ENCODE data around the gene URB2. TPM values are rescaled to one million over a fixed set of nuclear protein-coding genes. Genes with fewer than 3 reads are reported as not detected.

Gene URB2
- total and polyA plus RNA-seq, 2 of the 13 experiments (the other 11 are each of a cell fraction or from before 2014, with no cell fraction given) = 4.0 to 17.6 TPM

GRCh38 chr1:229625071-229625914, 754 bp upstream of the URB2 start (continued):
- TF ChIP-seq ZNF3 (CRISPR knock-in tag; IDR thresholded peaks at IDR 0.05) (no peak), HDAC6 (IDR thresholded peaks at IDR 0.05; ENCODE audit: low read depth, low read length) (no peak), STAG1 (CRISPR knock-in tag; IDR thresholded peaks at IDR 0.05) (no peak), TBP (CRISPR knock-in tag; IDR thresholded peaks at IDR 0.05) (no peak), KDM5B (CRISPR knock-in tag; IDR thresholded peaks at IDR 0.05; ENCODE audit: borderline replicate concordance) (peak; percentile 54), ZNF235 (CRISPR knock-in tag; IDR thresholded peaks at IDR 0.05; ENCODE audit: borderline replicate concordance) (no peak), SAFB2 (CRISPR knock-in tag; IDR thresholded peaks at IDR 0.05; ENCODE audit: borderline replicate concordance, low read depth) (no peak), ZNF451 (CRISPR knock-in tag; IDR thresholded peaks at IDR 0.05) (no peak), FOSL1 (CRISPR knock-in tag; IDR thresholded peaks at IDR 0.05; ENCODE audit: borderline replicate concordance) (no peak), ZNF256 (CRISPR knock-in tag; conservative IDR thresholded peaks at IDR 0.05) (no peak), PHF5A (CRISPR knock-in tag; IDR thresholded peaks at IDR 0.05; ENCODE audit: low read depth, unreplicated experiment) (no peak), RNF2 (conservative IDR thresholded peaks at IDR 0.05; ENCODE audit: low read depth) (no peak), FLYWCH1 (CRISPR knock-in tag; IDR thresholded peaks at IDR 0.05) (no peak), ZBTB1 (CRISPR knock-in tag; IDR thresholded peaks at IDR 0.05; ENCODE audit: borderline replicate concordance) (no peak), ZNF253 (CRISPR knock-in tag; IDR thresholded peaks at IDR 0.05; ENCODE audit: borderline replicate concordance) (no peak), JUND (CRISPR knock-in tag; IDR thresholded peaks at IDR 0.05) (no peak), THAP8 (CRISPR knock-in tag; IDR thresholded peaks at IDR 0.05; ENCODE audit: borderline replicate concordance) (no peak), ZNF784 (CRISPR knock-in tag; IDR thresholded peaks at IDR 0.05; ENCODE audit: borderline replicate concordance) (no peak), TARDBP (CRISPR knock-in tag; IDR thresholded peaks at IDR 0.05) (no peak), ZNF776 (CRISPR knock-in tag; IDR thresholded peaks at IDR 0.05) (no peak), ZBTB7A (CRISPR knock-in tag; IDR thresholded peaks at IDR 0.05) (no peak), SRSF4 (IDR thresholded peaks at IDR 0.05; ENCODE audit: low read depth, low read length, poor library complexity, severe bottlenecking) (no peak), POGZ (CRISPR knock-in tag; IDR thresholded peaks at IDR 0.05) (no peak), ZNF230 (CRISPR knock-in tag; IDR thresholded peaks at IDR 0.05) (no peak), ZNF20 (CRISPR knock-in tag; IDR thresholded peaks at IDR 0.05) (no peak), CTCF (CRISPR knock-in tag; IDR thresholded peaks at IDR 0.05) (no peak), ZNF432 (CRISPR knock-in tag; IDR thresholded peaks at IDR 0.05; ENCODE audit: borderline replicate concordance) (no peak), HCFC1 (IDR thresholded peaks at IDR 0.05; ENCODE audit: low read depth, low read length) (no peak), KDM6A (CRISPR knock-in tag; IDR thresholded peaks at IDR 0.05; ENCODE audit: low read depth) (no peak)
- TF ChIP-seq, protein P1, sequence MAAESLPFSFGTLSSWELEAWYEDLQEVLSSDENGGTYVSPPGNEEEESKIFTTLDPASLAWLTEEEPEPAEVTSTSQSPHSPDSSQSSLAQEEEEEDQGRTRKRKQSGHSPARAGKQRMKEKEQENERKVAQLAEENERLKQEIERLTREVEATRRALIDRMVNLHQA (CRISPR knock-in tag; IDR thresholded peaks at IDR 0.05) = no peak
